Right forelimb (tissue), 1 donor: Measurements from ENCODE around the gene CNTNAP5.

ENCODE experiments used
- DNase-seq: peaks from one replicate; pipeline ENCODE4 v3.0.0-alpha.2; 2018

CNTNAP5 gene

DNA sequence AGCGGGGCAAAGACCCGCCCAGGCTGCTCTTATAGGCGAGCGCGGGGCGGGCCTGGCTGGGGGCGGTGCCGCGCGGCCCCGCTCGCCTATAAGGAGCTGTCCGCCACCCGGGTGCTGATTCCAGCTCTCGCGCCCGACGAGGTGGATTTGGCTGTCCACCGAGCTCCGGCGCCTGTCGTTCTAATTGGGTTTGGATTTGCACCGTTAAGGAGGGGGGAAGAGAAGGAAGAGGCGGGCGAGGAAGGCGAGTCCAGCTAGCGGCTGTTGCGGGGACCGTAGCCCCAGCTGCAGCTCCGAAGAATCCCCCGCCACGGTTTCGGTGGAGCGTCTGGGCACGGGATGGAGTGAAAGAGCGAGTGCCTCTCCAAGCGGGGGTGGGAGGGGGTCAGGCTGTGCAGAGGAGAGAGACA lies at the start of gene CNTNAP5:
TSS of gene CNTNAP5 (plus strand) at position 117 of the 410 bp plus-strand sequence. CDS start 364 bp downstream, outside the sequence.
- DNase-seq: peak; percentile 86

DNA sequence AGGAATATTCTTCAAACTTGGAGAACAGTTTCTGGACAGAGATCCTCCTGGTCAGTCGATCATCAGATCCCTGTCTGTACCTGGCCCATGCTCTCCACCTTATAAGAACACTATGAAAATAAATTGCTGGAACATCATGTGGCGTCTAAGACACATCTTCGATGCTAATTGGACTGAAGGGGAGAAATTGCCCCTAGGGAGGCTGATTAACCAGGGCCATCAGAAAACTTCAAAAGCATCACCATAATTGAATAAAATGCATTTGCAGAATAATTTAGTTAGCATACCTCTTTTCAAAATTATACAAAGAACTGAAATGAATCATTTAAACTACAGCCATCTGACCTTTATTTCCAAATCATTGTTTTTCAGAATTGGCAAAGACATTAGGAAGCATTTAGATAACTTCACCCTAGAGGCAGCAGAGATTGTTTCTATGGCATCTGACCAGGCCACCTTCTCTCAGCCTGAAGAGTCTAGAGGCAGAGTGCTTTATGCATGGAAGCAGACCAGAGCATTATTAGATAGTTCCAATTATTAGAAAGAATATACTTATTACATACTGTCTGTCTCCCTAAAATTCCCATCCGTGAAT lies 48.9 kb upstream of the CNTNAP5 start:
- no peak for DNase-seq

DNA sequence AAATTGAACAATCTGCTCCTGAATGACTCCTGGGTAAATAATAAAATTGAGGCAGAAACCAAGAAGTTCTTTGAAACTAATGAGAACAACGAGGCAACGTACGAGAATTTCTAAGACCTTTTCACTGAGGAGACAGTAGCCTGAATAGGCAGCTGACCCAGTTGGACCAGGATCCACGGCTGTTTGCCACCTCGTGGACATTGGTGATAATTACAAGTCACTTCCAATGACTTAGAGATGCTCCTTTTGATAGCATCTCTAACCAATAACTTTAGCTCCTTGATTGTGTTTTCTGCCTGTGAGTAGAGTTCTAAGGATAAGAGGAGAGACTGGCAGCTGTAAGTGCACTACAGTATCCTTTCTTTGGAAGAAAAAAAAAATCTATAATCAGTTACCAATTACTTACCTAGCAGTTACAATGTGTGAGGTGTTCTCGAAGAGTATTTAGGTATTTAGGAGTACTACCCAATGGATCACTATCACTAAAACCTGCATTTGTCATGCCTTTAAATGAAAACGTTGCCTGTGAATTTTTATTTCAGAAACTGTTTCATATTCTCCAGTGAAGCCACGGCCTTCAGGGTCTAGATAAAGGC lies 31.3 kb upstream of the CNTNAP5 start:
- no peak for DNase-seq

DNA sequence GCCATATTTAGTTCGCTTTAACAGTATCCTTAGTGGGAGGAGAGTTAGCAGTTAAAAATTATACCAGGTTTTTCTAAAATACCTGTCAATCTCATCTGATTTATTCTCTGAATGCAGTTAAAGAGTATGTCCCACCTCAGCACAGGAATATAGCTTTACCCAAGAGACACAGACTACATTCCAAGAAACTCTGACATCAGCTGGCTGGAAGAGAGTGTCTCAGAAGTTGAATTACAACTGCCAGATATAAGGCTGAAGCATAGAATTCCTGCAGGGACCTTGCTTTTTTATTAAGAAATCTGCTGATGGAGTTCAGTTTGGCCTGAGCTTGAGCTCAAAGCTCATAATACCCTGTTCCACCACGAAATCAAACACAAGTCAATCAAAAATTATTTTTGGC lies 25.4 kb upstream of the CNTNAP5 start:
- no peak for DNase-seq

DNA sequence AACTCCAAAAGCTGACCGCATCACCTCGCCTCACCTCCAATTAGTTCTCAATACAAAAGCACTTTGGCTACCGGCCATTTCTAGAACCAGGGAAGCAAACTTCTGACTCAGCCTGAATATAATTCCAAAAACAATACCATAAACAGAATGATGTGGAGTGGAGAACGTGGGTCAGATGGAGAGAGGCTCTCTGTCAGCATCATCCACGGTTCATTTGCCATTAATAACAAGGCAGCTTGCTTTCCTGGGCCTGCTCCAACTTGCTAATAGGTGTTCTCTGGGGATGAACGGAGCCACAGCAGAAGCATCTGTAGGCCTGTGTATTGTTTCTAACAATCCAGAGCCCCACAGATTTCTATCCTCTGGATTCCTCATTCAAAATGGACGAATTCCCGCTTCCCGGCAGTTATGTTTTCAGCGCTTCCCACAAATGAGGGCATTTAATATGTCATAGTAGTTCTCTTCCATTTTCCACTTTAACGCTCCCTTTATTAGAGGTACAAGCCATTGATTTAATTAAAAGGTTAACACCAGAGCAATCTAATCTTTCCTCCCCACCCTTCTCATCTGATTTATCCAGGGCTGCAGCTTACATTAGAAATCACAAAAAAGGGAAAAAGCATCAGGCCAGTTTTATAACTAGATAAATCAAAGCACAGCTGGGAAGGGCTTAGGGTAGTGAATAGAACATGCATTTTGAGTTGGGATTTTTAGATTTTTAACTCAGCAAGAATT lies 23.2 kb upstream of the CNTNAP5 start:
- DNase-seq: peak; percentile 56

DNA sequence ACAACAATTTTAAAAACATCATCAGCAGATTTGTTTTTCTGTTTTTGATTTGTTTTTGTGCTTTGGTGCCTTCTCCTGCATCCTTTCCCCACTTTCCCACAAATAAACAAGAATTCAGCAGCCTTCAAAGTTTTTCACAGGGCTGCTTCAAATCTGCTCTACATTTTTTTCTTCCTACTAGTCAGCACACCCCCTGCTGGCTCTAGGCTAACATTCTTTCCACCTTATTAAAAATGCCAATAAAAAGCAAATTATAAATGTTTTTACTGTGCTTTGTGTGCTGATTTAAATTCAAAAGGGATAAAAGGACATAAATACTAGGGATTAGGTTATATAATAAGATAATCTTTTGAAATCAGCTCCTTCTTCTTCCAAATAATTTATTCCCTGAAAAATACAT lies 6.2 kb upstream of the CNTNAP5 start:
- DNase-seq: no peak

DNA sequence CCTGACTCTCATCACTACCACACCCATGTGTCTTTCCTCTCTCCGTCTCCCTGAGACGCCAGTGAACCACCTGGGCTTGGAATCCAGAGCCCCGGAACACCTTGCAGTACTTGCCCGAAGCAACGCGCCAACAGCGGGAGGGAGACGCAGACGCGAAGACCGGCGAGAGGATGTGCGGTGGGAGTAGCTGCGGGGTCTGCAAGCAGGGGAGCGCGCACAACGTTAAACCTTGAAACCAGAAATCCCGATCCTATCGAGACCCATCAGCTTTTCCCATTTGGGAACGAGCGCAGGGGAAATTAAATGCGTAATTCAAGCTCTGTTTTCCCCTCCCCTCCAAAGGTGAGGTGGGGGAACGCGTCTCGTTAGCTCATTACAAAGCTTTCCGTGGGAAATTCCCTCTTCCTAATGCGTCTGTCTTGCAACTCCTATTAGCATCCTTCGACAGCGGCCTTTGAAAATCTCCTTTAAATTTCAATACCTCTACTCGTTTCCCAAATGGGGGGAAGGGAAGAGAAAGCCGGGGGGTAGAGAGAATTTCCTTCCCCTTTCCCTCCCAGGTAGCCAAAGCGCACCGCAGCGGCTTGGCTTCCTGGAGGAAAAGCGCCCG lies 421 bp upstream of the CNTNAP5 start:
- DNase-seq: no peak

DNA sequence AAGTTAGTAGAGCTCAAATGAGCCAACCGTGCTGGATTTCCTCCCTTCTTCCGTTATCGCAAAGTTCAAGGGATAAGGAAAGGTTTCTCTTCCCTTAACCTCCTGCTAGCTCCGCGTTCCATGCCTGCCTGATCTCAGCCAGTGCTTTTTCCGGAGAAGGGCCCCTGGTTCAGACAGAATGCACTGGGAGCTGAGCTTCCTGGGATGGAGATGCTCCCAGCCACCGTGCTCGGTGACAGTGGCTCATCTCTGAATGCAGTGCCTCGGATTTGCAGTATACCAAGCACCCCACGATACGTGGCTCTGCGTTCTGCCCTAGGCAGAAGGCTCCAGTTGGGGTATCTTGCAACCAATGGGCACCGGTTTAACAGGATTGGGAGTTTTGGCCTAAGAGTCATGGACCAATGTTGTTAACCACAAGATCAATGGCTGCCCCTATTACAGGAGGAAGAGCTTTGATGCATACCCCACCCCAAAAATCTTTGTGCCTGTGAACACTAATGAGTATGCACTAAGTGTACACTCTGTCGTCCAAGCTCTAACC lies 876 bp downstream of the CNTNAP5 start:
- no peak for DNase-seq

DNA sequence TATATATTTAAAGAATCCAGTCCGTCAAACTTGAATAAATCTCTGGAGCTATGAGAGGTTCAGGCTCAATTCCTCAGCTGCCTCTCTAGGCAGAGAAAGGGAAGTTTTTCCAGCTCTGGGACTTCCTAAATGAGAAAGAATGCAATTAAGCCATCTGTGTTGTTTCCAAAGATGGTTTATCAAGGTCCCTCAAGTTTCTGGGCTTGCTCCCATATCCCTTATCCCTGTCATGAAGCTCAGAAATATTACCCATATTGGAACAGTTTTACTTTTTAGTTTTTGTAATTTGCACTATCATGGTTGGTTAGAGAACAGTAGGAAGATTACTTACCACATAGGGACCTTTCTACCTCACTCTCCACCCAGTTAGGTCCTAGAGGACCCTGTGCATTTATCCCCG lies 1.4 kb downstream of the CNTNAP5 start:
- no peak for DNase-seq

DNA sequence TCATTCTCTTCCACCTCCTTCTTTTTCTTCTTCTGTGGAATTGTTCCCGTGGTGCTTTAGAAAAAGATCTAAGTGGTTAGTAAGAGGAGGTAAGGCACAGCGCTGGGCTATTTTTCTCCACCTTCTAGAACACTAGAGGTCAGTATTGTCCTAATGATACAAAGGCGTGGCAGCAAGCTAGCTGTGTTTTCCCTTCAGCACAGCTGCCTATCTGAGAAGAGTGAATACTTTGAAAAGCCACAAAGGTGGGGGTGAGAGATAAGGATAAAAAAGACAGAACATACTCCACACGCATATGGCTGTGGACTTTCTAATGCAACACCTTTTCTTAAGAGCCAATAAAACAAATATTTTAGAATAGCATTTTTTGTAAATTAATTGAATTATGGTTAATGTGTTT lies 2.1 kb downstream of the CNTNAP5 start:
- DNase-seq: no peak

DNA sequence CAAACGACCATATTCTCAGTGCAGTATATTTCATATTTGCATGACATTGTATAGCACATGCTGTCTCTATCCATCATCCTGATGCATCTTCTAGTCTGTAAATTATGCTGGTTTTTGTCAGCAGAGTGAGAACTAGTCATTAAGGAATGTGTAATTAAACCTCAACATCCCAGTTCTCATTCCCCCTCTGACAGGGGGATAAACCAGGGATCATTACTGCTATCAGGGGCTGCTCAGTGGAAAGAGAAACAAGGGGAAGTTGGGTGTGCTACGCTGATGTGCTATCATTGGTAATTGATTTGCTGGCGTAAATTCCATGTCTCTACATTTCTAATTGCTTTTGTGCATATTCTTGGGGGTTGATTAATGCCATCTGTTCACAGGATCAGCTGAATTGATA lies 7.7 kb downstream of the CNTNAP5 start:
- DNase-seq: no peak

DNA sequence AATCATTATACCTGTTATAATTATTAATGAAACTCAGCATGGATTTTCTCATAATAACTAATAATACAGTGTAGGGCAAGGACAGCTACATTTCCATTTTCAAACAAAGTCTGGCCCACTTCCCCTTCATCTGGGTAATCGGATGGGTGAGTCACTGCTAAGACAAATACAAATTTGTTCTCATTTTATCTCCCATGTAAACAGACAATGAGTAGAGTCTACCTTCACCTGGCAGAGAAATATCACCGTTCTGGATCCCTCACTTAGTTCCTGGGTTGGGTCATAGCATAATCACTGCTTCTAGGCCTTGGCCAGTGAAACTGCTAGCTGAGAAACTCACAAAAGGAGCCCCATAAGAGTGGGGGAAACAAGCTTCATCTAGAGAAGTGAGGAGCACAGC lies 9.2 kb downstream of the CNTNAP5 start:
- DNase-seq: no peak

DNA sequence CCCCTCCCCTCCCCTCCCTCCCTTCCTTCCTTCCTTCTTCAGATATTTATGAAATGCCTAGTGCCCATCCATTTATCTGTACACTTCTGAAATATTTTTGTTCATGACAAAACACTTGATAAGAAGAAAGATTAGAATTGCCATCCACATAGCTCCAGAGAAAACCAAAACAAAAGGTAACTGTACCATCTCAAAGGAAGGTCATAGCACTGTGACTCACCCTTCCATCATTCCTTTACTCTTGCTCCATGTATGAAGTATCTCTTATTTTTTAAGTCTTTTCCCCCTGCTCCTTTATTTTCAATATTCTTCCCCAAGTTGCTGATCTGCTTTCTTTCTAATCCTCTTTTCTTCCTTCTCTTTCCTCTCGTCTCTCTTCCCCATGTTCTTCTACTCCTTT lies 9.9 kb downstream of the CNTNAP5 start:
- DNase-seq: no peak

DNA sequence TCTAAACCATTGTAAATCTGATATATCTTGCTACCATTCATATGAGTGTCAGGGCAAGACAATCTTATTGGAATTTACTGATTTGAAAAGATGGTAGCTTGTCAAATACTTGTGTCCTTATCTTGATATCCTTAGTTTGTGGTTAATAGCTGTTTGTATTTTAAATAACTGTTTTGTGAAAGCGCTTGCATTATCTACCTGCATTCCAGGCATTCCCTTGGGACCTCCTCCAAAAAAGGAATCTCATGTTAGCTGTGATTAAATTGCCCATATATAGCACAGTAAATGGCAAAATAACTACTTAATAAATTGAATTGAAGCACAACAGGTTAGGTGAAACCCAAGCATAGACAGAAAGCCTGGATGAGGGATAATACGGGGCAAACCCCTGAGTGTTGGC lies 13.9 kb downstream of the CNTNAP5 start:
- DNase-seq: no peak

DNA sequence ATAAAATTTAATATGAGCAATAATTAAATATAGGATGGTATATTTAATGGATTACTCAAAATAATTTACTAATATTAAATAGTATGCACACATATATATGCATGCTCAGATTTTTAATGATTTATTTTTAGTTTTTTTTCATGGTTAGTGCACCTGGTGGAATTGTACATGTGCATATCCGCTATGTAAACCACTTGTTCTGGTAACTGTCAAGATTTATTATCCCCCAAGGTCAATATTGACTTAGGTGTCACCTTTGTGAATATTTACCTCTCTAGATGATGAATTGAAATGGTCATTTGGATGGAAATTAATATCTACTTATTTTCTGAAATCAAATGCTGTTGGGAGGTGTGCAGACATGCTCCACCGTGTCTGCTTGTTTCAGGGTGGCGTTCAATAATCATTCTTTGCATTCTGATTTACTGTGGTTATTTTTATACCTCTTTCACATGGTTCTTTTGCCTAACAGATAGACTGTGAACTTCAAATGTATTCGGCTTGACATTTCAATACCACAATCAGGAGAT lies 14.7 kb downstream of the CNTNAP5 start:
- DNase-seq: no peak

DNA sequence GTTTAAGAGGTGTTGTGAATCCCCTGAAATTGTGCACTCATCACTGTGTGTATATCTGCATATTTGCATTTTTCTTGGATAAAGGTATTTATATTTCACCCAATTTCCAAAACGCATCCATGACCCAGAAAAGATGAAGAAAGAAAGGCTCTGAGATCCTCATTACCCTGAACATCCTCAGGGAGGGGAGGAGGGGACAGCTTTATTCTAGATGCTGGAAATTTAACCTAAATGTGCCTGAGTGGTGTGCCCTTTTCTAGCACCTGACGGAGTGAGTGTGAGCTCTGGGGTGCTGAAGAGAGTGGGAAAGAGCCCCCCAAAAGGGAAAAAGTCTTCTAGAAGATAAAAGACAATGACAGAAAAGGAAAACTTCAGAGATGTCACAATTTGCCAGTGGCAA lies 20.8 kb downstream of the CNTNAP5 start:
- no peak for DNase-seq

DNA sequence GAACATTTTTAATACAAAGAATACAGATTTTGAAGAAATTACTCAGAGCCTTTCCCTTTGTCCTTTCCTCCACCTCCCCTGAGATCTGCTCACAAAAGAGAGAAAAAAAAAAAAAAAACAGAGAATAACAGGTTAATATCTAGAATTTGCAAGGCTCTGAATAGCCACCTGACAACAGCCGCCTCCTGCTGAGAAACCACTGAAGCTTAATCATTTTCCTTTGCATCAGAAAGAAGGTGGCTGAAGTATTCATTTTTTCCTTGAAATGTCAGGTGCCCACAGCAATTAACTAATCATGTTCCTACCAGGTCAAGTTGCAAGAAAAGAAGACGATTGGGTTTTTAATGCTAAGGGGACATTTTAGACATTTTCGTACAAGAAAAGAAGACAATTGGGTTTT lies 21.2 kb downstream of the CNTNAP5 start:
- no peak for DNase-seq

DNA sequence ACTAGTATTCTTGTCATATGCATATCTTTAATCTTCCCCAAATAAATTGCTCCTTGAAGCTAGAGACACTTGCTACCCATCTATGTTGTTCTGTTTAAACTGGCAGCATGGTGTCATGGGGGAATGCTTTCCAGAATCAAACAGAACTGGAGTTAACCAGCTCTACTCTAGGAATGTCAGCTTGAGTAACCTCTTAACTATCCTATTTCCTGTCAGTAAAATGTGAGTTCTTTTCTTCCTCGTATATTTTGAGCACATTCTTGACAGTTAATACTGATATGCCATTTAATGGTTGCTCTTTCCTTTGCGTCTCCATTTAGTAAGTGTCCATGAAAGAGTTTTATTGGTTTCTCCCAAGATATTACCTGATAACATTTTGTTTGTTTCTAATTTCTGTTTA lies 23.0 kb downstream of the CNTNAP5 start:
- DNase-seq: no peak

DNA sequence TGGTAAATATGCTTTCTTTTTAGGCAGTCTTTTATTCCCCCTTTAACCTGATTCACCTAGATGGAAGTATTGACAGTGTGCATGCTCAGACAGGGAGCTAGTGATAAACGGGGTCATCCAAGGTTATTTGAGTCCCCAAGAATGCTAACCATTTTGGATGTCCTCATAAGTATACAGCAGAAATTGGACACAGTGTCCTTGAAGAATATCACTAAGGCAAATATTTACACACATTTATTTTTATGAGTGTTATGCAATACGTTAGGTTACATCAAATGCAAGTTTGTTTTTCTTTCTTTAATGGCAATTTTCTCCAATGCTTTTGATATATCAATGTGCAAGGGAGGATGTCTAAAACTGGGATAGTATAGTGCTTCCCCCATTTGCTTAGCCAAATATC lies 23.6 kb downstream of the CNTNAP5 start:
- no peak for DNase-seq

DNA sequence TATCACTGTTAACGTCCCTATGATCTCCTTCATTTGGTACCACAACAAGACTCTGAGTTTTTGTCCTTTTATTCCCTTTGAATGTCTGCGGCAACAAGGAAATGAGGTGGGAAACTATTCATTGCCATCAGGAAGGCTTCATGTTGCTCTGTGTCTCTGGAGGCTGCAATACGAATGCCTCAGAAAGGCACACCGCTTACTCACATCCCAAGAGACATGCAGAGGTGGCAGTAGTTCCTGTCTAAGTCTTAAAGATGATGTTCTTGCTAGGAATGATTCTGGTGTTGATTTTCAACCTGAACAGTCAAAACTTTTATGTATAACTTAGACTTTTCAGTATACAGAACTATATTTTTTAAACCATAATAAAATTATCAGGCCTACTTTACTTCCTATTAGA lies 24.0 kb downstream of the CNTNAP5 start:
- DNase-seq: no peak

DNA sequence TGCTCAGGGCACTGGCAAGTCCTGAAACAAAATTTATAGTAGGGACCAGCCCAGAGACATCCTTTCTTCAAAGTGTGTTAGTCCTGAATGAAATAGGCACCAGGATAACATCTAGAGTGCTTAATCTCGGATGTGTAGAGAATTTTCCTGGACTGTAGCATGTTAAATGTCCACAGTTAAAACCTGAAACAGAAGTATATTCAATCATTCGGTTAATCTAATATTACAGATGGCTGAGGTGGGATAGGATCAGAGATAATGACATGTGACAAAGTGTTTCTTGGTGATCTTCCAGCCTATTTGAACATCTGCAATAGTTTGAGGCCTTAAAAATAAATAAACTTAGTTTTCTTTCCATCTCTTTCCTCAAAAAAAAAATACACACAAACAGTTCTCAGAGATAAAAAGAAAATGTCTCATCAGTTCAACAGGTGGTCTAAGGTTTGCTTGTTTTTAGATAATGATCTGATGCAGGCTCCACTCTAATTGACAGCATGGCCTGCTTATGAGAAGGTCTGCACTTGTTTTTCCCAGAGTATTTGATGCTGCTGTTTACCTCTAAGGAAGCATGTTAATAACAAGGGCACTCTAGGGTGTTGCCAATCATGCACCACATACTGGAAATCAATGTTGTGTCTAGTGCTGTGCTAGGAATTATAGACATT lies 25.9 kb downstream of the CNTNAP5 start:
- DNase-seq: no peak

DNA sequence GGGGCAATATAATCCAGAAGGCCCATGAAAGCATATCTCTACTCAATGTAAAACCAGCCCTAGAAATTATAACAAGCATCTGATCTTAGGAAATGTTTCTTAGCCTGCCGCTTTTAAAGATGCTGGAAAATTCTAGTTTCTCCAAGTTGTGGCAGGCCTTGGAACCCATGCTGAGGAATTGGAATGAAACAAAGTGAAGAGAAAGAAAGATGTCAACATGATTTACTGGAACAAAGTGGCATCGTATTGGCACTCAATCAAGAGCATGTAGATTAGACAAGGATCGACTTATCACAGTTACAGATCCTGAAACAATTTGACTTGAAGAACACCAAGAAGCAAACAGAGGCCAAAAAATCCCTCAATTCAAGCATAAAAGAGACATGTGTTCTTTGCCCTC lies 28.7 kb downstream of the CNTNAP5 start:
- DNase-seq: no peak

DNA sequence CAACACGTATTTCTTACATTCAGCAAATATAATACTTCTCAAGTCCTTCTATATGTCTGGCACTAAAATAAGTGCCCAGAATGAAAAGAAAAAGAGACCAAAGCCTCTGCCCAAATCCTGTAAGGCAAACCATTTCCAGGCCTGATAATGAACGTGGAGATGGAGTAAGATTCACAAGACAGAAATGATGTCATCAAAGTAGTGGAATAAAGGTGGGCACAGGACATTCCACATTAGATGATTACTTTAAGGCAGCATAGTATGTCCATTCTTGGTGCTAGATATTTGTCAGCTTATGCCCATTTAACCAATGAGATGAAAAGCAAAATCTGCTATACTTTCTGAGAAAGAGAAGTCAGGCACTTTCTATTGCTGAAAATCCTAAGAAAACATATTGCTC lies 38.5 kb downstream of the CNTNAP5 start:
- no peak for DNase-seq
